DMS153 treated with DMSO at 0.1 percent for 48 hours (cell line): ENCODE measurements around the gene SLC9A9.

ENCODE experiments used
- DNase-seq: peaks from one replicate; lab custom pipeline; 2025; ENCODE audit not compliant: unreplicated experiment; lab: John Stamatoyannopoulos, UW

The SLC9A9 gene

DNA sequence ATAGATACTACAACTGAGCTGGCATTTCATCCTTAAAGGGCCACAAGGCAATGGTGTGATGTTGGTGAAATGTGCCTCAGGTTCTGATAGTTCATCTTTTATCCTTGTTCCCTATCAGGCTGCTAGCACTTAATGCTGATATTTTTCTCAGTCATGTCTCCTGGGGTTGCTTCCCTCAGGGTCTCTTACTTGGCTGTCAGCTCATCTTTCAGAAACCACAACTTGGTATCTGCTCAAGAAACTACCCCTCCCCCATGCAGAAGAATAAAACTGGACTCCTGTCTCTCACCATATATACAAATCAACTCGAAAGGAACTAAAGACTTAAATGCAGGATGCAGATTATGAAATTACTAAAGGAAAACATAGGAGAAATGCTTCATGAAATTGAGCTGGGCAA is 420.6 kb downstream of the SLC9A9 start:
- DNase-seq, result no peak

DNA sequence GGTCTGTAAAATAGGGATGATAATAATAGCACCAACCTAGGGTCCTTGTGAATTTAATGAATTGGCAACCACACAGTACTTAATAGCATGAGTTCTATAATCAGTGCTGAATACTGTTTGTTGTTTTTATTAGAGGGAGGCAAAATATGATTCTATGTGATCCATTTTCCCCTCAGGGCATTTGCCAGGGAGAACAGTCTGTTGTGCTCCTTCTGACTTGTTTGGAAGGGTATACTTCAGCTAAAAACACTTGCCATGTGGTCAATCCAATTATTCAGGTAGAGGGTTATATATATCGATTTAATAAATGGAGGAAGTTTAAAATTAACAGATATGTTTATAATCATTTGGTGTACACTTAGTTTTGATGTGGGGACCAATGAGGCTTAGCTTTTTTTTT is 423.4 kb downstream of the SLC9A9 start:
- no peak for DNase-seq

DNA sequence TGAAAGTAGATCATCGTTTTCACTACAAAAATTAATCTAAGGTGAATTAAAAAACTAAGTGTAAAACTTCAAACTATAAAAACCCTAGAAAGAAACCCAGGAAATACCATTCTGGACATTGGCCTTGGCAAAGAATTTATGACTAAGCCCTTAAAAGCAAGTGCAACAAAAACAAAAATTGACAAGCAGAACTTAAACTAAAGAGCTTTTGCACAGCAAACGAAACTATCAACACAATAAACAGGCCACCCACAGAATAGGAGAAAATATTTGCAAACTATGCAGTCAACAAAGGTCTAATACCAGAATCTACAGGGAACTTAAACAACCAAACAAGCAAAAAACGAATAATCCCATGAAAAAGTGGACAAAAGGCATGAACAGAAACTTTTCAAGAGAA is 426.7 kb downstream of the SLC9A9 start:
- DNase-seq, result no peak

DNA sequence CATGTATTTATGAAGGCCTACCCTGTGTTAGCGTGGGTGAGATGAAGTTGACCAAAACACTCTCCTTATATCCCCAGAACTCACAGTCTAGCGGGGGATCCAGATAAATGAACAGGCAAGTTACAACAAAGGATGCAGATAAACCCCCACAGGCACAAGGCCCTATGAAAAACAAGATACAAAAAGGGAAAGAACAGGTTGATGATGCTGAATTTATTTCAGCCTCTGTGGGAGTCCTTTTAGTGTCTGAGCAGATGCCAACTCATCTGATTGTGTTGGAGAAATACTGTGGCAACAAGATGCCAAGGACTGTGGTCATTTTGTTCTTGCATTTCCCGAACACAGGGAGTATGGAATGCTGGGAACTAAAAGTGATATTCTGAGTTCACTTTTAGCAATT is 428.7 kb downstream of the SLC9A9 start:
- no peak for DNase-seq

DNA sequence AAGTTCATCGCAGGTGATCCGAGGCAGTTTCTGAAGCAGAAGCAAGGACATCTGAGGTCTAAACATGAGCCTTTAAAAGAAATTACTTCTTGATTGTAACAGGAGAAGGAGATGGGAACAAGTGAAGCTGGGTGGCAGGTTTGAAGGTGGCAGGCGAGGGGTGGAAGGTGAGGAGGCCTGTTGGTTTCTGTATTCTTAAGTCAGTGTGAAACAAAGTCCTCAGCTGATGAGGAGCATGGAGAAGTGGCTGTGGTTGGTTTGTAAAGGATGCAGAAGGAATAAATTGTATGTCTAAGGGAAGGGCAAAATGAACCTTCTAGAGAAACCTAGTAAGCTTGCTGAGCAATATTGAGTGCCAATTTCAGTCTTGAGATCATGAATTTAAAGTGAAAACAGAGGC is 429.9 kb downstream of the SLC9A9 start:
- DNase-seq, result no peak

DNA sequence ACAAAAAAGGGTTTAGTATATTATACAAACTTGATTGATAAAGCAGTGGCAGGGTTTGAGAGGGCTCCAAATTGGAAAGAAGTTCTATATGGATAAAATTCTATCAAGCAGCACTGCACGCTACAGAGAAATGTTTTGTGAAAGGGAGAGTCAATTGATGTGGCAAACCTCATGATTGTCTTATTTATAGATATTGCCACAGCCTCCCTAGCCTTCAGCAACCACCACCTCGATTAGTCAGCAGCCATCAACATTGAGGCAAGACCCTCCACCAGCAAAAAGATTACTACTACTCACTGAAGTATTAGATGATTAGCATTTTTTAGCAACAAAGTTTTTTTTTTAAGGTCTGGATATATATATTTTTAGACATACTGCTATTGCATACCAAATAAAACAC is 432.0 kb downstream of the SLC9A9 start:
- DNase-seq, result no peak

DNA sequence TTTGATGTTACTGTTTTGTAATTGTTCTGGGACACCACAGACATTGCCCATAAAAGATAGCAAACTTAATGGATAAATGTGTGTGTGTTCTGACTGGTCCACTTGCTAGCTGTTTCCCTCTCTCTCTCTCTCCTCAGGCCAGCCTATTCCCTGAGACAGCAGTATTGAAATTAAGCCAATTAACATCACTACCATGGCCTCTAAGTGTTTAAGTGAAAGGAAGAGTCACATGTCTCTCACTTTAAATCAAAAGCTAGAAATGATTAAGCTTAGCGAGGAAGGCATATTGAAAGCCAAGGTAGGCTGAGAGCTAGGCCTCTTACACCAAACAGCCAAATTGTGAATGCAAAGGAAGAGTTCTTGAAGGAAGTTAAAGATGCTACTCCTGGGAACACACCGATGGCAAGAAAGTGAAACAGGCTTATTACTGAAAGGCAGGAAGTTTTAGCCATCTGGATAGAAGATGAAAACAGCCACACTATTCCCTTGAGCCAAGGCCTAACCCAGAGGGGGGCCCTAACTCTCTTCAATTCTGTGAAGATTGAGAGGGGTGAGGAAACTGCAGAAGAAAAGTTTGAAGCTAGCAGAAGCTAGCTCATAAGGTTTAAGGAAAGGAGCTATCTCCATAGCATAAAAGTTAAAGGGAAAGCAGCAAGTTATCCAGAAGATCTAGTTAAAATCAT is 433.6 kb downstream of the SLC9A9 start:
- DNase-seq, result no peak

DNA sequence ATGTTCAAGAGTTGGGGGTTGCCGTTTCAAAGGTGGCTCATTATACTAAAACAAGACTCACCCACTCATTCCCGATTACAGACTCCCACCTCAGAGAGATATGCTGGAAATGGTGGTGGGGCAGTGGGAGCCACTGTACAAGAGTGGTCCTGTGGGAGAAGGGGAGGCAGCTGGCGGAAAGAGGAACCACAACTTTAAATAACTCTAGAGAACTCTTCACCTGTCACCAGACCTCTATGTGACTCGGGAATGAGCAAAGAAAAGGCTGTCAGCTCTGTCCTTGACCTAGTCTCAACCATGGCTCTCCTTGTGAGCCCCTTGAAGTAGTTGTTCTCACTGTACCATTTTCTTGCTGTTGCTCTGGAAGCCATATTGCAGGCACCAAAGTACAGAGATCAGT is 434.9 kb downstream of the SLC9A9 start:
- DNase-seq, result no peak

DNA sequence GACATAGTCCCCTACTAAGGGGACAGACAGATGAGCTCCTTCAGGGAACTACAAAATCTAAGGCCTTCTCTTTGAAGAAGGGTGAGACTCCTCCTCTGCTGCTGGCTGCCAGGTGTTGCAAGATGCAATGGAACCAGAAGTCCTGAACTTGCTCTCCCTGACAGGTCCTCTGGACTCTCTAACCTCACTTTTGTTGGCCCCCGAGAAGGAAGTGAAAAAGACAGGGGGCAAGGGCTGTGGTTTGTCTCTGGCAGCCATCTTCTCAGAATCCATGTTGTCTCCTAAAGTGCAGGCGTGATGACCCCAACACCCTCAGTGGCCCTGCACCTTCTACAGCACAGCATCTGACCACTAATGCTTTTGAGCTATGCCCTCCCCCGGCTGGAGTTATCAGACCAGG is 436.2 kb downstream of the SLC9A9 start:
- DNase-seq, result no peak

DNA sequence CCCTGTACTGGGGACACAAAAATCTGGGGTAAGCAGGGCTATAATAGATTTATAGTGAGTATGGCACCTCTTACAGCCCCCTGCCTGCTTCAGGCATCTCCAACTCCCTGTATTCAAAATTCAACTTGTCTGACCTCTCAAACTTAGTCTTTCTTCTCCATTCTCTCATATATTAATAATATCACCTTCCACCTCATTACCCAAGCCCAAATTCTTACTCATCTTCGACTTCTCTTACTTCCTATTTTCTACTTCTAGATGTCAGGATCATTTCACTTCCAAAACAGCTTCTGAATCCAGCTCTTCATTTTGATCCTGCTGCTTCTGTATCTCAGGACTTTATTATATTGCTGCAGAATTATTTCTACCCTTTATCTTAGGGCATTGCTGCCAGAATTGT is 438.0 kb downstream of the SLC9A9 start:
- no peak for DNase-seq

DNA sequence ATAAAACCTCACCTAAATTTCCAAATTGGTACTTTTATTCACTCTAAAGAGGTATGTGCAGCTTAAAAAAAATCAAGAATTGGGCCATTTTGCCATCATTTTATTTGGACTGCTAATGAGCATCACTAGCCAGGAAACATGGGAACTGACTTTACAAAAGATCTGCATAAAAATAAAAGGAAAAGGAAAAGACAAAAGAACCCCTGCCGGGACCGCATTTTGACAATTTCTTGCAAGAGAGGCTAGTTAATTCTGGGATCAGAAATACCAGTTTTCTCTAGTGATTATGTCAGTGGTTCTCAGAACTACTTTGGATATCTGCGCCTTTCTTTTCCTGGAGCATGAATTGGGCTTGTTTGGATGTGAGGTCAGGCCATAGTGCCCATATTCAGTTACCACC is 439.5 kb downstream of the SLC9A9 start:
- DNase-seq, result no peak

DNA sequence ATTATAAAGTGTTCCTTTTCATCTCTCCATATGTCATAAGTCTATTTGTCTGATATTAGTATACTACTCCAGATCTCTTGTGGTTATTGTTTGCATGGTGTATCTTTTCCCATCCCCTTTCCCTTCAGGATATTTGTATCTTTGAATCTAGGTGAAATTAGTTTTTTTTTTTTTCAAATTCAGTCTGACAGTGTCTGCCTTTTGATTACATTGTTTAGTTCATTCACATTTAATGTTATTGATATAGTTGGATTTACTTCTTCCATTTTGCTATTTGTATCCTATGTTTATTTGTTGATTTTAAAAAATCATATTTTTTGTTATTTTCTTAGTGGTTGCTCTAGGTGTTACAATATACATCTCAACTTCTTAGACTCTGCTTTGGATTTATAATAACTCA is 445.7 kb downstream of the SLC9A9 start:
- no peak for DNase-seq

DNA sequence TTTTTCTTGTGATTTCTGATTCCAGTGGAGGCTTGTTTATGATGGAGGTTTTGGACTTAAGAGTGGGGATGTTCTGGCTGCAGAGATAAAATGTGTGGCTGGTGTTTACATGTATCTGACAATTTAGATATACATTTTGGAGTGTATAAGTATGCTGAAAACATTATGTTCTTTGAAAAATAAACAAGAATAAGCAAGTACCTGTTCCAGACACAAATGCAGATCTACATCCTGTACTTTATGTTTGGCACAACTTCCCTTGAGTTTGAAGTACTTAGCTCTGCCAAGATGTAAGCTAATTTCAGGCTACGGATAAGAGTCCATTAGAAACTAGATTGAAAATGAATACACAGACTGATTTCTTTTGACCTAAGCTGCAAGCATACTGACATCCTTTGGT is 451.5 kb downstream of the SLC9A9 start:
- DNase-seq, result no peak

DNA sequence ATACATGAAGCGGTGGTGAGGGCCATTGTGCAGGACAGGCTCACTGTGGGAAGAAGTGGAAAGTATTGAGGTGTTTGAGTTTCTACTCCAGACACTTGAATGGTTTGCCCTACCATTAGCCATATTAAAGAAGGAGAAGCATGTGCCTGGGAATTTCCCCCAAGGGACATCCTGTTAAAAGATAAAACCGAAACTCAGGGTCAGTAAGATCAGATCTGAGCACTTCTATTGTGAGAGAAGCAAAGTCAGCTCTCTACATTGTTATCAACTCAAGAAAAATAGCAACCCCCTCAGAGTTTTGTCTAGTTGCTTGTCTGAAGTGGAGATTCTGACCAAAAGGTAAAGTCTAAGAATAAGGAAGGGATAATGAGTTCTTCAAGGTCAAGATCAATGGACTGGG is 458.9 kb downstream of the SLC9A9 start:
- DNase-seq, result no peak

DNA sequence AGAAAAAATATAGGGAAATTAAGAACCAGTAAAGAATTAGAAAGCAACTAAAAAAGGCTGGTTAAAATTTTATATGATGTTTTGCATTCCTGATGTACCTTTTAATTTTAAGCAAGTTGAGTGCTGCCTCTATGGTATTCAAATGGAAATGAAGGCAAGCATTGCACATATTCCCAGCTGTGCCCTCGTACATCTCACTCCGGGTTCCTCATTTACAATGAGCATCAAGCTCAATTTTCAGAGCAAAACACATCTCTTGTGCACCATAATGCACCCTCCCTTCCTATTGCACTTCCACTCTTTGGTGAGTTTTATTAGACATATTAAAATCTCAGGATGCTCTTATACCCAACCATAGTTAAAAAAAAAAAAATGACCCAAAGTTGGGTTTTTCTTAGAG is 460.8 kb downstream of the SLC9A9 start:
- DNase-seq, result no peak

DNA sequence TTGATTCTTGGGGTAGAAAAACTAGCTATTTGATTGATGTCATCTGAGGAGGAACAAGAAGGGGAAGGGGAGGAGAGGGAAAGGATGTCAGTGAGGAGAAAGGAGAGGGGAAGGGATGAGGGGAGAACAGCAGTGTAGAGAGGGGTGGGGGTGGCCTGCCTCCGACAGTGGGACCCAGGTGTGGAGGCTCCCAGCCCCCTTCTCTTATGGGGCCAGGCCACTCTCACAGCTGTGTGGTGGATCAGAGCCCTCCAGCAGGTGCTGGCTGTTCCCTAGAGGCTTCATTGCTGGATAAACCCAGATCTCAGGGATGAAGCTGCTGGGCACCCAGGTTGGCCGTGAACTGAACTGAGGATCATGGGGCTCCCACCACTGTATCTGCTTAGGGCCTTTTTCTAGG is 464.2 kb downstream of the SLC9A9 start:
- DNase-seq, result no peak

DNA sequence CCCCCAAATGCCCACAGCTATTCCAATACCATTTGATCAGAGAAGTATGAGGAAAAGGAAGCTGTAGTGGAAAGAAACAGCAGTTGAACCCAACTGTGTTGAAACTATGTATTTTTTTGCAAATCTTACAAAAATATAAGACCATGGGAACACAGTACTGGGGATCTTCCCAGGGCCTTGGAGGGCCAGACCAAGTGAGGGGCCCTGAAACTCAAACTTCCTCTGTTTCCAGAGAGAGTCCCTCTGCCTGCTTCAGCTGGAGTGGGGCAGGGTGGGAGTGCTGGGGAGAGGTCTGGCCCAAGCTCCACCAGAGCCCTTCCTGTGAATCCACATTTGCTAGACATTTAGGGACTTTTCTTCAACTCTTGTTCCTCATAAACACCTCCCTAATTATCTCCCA is 464.8 kb downstream of the SLC9A9 start:
- DNase-seq, result no peak

DNA sequence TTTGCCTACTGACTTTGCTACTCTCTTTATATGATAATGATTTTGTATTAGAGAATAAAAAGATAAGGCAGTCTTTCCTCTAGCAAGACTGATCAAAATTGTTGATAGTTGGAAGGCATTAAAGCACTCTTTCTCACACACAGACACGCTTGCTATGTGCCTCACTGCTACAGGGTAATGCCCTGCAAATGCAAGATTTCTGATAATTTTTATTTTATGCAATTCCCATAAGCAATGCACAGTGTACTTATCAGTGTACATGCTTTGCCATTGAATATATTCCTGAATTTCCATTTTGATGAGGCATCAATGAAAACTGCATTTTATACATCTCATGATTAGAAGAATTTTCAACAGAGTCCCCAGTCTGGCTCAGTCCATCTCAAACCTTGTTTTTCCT is 465.5 kb downstream of the SLC9A9 start:
- DNase-seq, result no peak

DNA sequence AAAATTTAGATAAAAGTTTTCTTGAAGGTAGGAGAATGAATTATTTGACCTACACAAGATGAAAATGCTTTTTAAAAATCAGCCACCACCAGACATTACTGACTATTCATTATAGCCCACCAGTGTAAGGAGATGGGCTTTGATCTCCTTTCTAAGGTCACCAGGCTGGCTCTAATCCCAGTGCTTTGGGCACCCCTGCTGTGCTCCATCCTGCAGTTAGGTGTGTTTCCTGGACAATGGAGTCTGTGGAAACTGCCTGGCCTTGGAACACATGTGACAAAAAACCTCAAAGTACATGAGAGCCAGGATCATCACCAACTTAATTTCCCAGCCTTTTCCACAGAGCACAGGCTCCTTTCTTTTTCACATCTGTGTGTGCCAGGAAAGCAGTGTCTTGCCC is 467.8 kb downstream of the SLC9A9 start:
- DNase-seq, result no peak

DNA sequence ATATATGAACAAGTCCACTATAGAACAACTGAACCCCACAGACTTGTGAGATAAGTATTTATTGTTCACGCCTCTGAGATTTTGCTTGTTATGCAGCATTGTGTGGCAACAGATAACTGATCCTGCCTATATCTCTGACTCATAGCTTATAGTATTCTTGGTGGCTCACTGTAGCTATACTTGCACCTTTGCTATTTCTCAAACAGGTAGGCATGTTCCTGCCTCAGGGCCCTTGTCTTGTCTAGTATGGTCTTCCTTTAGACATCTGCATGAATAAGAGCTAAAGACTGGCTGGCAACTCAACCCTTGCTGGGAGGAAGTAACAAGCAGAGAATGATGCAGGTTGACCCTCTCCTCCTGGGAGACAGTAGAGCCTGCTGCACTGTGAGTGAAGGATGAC is 472.6 kb downstream of the SLC9A9 start:
- DNase-seq, result no peak

DNA sequence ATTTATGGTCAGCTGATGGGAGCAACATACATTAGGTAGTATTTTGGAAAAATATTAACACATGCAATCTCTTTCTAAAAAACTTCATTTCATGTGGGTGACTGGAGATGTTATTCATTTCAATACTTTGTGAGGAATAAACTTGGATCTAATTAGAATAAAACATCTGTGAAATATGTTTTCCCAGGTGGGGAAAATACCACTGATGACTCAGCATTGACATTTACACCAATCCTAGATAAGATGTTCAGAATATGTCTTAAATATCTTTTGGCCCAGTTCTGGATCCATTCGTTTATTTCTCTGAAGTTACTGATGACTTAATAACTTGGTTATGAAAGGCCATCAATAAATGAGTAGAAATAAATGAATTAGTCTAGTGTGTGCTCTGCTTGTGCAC is 481.1 kb downstream of the SLC9A9 start:
- DNase-seq, result no peak

DNA sequence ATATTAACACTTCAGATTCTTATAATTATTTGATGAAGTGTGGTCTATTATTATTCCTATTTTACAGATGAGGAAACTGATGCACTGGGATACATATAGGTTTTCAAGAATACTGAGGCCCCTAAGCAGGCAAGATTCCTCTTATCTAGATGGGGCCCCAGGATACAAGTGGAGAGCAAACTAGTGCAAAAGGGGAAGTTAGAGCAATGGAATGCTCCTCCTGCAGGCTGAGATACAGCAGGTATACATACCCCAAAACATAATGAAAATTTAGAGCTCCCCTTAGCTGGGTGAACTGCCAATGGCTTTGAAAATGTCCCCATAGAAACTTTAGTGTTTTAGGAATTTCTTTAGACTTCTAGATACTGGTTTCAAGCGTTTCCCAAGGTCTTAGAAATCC is 481.6 kb downstream of the SLC9A9 start:
- no peak for DNase-seq

DNA sequence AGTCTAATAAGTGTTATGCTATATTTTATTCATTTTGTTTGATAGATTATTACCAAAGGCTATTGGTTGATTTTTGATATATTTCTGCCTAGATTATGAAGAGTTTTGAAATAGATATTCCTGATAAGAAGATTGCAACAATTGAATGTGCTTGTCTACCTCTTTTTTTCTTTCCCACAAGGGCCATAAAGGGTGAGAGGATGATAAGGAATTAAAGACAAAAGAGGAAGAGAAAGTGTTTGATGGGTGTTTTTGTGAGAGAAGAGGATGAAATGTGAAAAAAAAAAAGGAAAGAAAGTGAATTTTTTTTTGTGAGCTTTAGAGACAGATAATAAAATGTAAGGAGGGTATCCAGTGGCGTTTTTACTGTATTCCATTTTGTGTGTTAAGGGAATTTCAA is 484.3 kb downstream of the SLC9A9 start:
- no peak for DNase-seq

DNA sequence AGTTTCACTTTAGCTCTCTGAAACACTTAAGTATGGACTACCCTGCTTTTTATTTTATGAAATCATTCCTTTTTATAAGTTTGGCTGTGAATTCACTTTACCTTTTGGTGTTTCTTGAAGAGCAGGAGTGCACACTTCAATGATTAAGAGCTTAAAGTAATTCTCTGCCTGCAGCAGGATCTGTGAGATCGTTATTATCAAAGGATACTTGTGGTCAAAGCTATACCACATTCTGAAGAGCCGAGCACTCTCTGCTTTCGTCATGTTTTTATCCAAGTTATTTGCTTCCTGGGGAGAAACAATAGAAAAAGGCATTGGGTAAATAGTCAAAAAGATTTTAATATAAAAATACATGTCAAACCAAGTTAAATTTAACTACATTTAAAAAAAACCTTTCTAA is 485.0 kb downstream of the SLC9A9 start:
- DNase-seq, result no peak
